K562 (cell line): Measurements from ENCODE around the gene WNT11. TPM values are rescaled to one million over a fixed set of nuclear protein-coding genes. Genes with fewer than 3 reads are reported as not detected.
A peak's percentile ranks its signal among the peaks of the same experiment; 100 is the strongest.

Source experiments
- ARNT ChIP-seq, 2 experiments: fragments of 450-650 bp; IDR thresholded peaks; 2 replicates each; pipeline ENCODE4 v1.6.1; 2016; ENCODE audit warnings: mild to moderate bottlenecking in 1 of 2
- CC2D1A ChIP-seq: fragments of 450-650 bp; IDR thresholded peaks from 2 replicates; pipeline ENCODE4 v1.6.1; 2017; ENCODE audit warnings: mild to moderate bottlenecking
- CREBBP ChIP-seq: IDR thresholded peaks from one replicate; pipeline ENCODE4 v1.6.1; 2012; ENCODE audit warnings: low read depth, mild to moderate bottlenecking, control low read depth, inconsistent platforms, low read length
- HMGXB4 ChIP-seq: sonication (generic); formaldehyde crosslinking; IDR thresholded peaks from 2 replicates; pipeline ENCODE4 v1.8.1; 2023; ENCODE audit warnings: mild to moderate bottlenecking, missing genetic modification reagents
- JUN ChIP-seq, 2 experiments: sonication (generic) in 1 of 2; formaldehyde crosslinking in 1 of 2; IDR thresholded peaks; 2 replicates each; pipeline versions ENCODE4 v1.6.1 to v1.8.0; 2012 to 2022; ENCODE audit warnings: borderline replicate concordance in 2 of 2, mild to moderate bottlenecking in 2 of 2, improper control_type of control experiment in 1 of 2, low read depth in 1 of 2, low read length in 1 of 2, missing genetic modification reagents in 1 of 2
- OTX1 ChIP-seq: fragments of 450-650 bp; formaldehyde crosslinking; IDR thresholded peaks from 2 replicates; pipeline ENCODE4 v1.4.0; 2022; ENCODE audit warnings: mild to moderate bottlenecking
- PHF21A ChIP-seq: fragments of 450-650 bp; IDR thresholded peaks from 2 replicates; pipeline ENCODE4 v1.6.1; 2017; ENCODE audit warnings: low read depth, borderline replicate concordance
- POLR2B ChIP-seq: fragments of 450-650 bp; IDR thresholded peaks from 2 replicates; pipeline ENCODE4 v1.6.1; 2018; ENCODE audit warnings: low read depth; ENCODE audit not compliant: partially characterized antibody
- RBFOX2 ChIP-seq: fragments of 200-400 bp; formaldehyde crosslinking; IDR thresholded peaks from 2 replicates; pipeline ENCODE4 v1.6.1; 2017; ENCODE audit warnings: low read depth, mild to moderate bottlenecking, low read length, moderate library complexity
- SIX5 ChIP-seq, 2 experiments: IDR thresholded peaks; 2 replicates each; pipeline ENCODE4 v1.6.1; 2011; ENCODE audit warnings: low read length in 2 of 2, borderline replicate concordance in 1 of 2, low read depth in 1 of 2, mild to moderate bottlenecking in 1 of 2, moderate library complexity in 1 of 2; ENCODE audit not compliant: insufficient read depth in 1 of 2
- SREBF2 ChIP-seq: sonication (generic); formaldehyde crosslinking; IDR thresholded peaks from 2 replicates; pipeline ENCODE4 v1.4.0; 2020; ENCODE audit warnings: mild to moderate bottlenecking, missing genetic modification reagents
- U2AF2 ChIP-seq: fragments of 200-400 bp; formaldehyde crosslinking; optimal IDR thresholded peaks from 2 replicates; pipeline ENCODE3; 2017; ENCODE audit warnings: low read depth, mild to moderate bottlenecking, low read length
- ZC3H11A ChIP-seq: IDR thresholded peaks from 2 replicates; pipeline ENCODE4 v1.6.1; 2012; ENCODE audit warnings: low read depth, low read length, improper control_type of control experiment
- ZNF551 ChIP-seq: fragments of 250-450 bp; sonication (Bioruptor Pico); IDR thresholded peaks from 2 replicates; pipeline ENCODE4 v1.5.0; 2021; ENCODE audit warnings: mild to moderate bottlenecking, moderate library complexity
- polyA plus RNA-seq, 8 experiments: library from polyadenylated mRNA; depleted of rRNA in 4 of 8; stranded (reverse) in 5 of 8; unstranded in 3 of 8; fragments of >200 nt; fragmentation: Nextera tagmentation in 2 of 8; fragmentation: Illumina TruSeq in 1 of 8; extraction: Ambion mirVana in 2 of 8; extraction: Trizol in 1 of 8; gene quantifications; 2 replicates each; pipeline versions ENCODE4 v1.2.1 to v1.2.3, GENCODE V29; 2011 to 2014; ENCODE audit warnings: inconsistent platforms in 1 of 8, missing spikeins in 1 of 8
- total RNA-seq, 7 experiments: library from RNA; depleted of rRNA in 6 of 7; stranded (reverse); fragments of >200 nt in 6 of 7; fragmentation: Illumina TruSeq in 2 of 7; extraction: Trizol in 2 of 7; gene quantifications; 2 replicates each; pipeline versions ENCODE4 v1.2.1 to v1.2.3, GENCODE V29; 2011 to 2021; ENCODE audit warnings: low replicate concordance in 1 of 7
- TF ChIP-seq, protein P1 (sequence below), 2 experiments: fragments of 450-650 bp; IDR thresholded peaks; 2 replicates each; pipeline ENCODE4 v1.6.1; 2016; ENCODE audit warnings: mild to moderate bottlenecking in 2 of 2, borderline replicate concordance in 1 of 2, low read depth in 1 of 2, moderate library complexity in 1 of 2

The WNT11 gene
- total and polyA plus RNA-seq, 9 of the 15 experiments (the other 6 are each of a cell fraction or from before 2014, with no cell fraction given), result 0.03 to 0.20 (median 0.09) TPM; not detected in 4

DNA sequence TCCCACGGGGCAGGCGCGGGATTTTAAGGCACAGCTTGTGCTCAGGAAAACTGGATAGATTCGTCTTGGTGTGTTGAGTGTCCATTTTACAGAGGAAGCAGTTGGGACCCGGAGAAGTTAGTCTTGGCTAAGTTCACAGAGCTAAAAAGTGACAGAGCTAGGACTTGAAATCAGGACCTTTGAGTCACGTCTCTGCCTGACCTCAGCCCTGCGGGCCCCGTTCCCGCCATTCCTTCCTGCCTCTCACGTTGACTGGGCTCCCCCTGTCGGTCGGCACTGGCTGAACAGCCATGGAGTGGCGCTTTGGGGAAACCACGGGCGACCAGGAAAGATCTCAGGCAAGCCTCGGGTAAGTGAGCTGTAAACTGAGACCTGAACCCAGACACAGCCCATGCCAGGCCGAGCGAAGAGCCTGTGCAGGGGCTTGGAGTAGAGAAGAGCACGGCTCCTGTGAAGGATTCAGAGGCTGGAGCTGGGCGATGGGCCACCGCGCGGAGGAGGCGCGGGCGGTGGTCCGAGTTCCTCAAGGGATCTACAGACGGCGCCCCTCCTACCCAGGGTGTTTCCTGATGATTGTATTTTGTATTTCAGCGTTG is 54.1 kb downstream of the WNT11 start (continued):
- TF ChIP-seq SIX5 (IDR thresholded peaks at IDR 0.05; ENCODE audit: borderline replicate concordance in 1 of 2, insufficient read depth in 1 of 2, low read depth in 1 of 2, low read length in 2 of 2) (no peak), U2AF2 (no peak), HMGXB4 (CRISPR knock-in tag) (peak; percentile 69; the same call in 1 of the 2 replicates), PHF21A (peak; percentile 82; the same call in 1 of the 2 replicates), POLR2B (no peak), JUN (IDR thresholded peaks at IDR 0.05; ENCODE audit: borderline replicate concordance, low read depth, low read length) (peak; percentile 60; the same call in 1 of the 2 replicates), JUN (CRISPR knock-in tag; IDR thresholded peaks at IDR 0.05; ENCODE audit: borderline replicate concordance) (peak; percentile 60; the same call in 1 of the 2 replicates), ZNF551 (CRISPR knock-in tag) (no peak), RBFOX2 (0 out of 2 replicates have a peak, but pooled peaks have one; percentile 44), CREBBP (no peak), ZC3H11A (no peak), ARNT (IDR thresholded peaks at IDR 0.05) (peak in 1 of 2 experiments; percentile 59; a peak in 1 of 4 replicates), SREBF2 (CRISPR knock-in tag) (no peak), OTX1 (no peak), CC2D1A (peak; percentile 71; the same call in 1 of the 2 replicates)
- TF ChIP-seq, protein P1, sequence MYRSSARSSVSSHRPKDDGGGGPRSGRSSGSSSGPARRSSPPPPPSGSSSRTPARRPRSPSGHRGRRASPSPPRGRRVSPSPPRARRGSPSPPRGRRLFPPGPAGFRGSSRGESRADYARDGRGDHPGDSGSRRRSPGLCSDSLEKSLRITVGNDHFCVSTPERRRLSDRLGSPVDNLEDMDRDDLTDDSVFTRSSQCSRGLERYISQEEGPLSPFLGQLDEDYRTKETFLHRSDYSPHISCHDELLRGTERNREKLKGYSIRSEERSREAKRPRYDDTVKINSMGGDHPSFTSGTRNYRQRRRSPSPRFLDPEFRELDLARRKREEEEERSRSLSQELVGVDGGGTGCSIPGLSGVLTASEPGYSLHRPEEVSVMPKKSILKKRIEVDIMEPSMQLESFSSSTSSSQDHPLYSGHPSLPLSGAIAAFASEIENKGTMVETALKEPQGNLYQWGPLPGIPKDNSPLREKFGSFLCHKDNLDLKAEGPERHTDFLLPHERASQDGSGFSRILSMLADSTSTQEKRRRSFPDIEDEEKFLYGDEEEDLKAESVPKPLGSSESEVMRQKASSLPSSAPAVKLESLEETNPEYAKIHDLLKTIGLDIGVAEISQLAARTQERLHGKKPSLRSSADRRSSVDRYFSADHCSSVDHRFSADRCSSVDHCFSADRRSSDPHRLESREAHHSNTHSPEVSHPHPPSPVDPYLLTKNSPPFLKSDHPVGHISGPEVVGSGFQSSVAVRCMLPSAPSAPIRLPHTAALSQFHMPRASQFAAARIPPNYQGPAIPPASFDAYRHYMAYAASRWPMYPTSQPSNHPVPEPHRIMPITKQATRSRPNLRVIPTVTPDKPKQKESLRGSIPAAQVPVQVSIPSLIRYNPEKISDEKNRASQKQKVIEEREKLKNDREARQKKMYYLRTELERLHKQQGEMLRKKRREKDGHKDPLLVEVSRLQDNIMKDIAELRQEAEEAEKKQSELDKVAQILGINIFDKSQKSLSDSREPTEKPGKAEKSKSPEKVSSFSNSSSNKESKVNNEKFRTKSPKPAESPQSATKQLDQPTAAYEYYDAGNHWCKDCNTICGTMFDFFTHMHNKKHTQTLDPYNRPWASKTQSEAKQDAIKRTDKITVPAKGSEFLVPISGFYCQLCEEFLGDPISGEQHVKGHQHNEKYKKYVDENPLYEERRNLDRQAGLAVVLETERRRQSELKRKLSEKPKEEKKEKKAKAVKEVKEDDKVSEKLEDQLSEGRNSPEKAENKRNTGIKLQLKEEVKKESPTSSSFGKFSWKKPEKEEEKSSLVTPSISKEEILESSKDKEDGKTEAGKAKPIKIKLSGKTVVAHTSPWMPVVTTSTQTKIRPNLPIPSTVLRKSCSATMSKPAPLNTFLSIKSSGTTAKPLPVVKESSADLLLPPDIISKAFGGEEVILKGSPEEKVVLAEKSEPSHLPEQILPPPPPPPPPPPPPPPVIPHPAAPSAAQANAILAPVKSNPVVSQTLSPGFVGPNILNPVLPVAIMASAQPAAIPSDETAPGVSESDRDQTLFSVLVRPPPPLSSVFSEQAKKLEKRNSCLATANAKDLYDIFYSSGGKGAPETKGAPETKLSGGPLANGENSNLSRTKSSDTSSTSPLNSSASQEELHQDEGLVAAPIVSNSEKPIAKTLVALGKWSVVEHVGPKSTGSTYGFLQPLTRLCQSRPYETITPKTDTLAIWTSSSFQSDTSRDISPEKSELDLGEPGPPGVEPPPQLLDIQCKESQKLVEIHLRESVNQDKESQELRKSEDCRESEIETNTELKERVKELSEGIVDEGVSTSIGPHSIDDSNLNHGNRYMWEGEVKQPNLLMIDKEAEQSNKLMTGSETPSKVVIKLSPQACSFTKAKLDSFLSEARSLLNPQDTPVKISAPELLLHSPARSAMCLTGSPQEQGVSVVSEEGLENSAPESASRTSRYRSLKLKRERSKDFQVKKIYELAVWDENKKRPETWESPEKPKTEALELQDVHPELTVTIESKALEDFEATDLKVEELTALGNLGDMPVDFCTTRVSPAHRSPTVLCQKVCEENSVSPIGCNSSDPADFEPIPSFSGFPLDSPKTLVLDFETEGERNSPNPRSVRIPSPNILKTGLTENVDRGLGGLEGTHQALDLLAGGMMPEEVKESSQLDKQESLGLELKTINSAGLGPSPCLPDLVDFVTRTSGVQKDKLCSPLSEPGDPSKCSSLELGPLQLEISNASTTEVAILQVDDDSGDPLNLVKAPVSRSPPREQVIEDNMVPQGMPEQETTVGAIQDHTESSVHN (IDR thresholded peaks at IDR 0.05; ENCODE audit: borderline replicate concordance in 1 of 2, low read depth in 1 of 2), result no peak
